ENCODE results near the gene MEX3A. TPM values are rescaled to one million over a fixed set of nuclear protein-coding genes. Genes with fewer than 3 reads are reported as not detected.

MEX3A gene
- total and polyA plus RNA-seq, 10 of the 15 experiments (the other 5 are each of a cell fraction or from before 2014, with no cell fraction given), result 0.11 to 5.1 (median 1.7) TPM

GRCh38 chr1:156126630-156127534 is 44.6 kb upstream of the MEX3A start (continued):
- TF ChIP-seq, protein P1, sequence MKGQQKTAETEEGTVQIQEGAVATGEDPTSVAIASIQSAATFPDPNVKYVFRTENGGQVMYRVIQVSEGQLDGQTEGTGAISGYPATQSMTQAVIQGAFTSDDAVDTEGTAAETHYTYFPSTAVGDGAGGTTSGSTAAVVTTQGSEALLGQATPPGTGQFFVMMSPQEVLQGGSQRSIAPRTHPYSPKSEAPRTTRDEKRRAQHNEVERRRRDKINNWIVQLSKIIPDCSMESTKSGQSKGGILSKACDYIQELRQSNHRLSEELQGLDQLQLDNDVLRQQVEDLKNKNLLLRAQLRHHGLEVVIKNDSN (IDR thresholded peaks at IDR 0.05; ENCODE audit: borderline replicate concordance, extremely low read length, insufficient read depth, low read depth, low read length), result no peak
- TF ChIP-seq RUNX3 (IDR thresholded peaks at IDR 0.05; ENCODE audit: low read length) (peak; percentile 99), RELA (IDR thresholded peaks at IDR 0.05; ENCODE audit: borderline replicate concordance, partially characterized antibody) (peak; percentile 78), RBBP5 (conservative IDR thresholded peaks at IDR 0.05) (no peak), FOS (IDR thresholded peaks at IDR 0.05; ENCODE audit: borderline replicate concordance, extremely low read depth, insufficient read length) (no peak), PML (IDR thresholded peaks at IDR 0.05; ENCODE audit: low read length) (no peak), YBX1 (IDR thresholded peaks at IDR 0.05) (no peak), IRF4 (IDR thresholded peaks at IDR 0.05; ENCODE audit: low read depth, low read length) (peak; percentile 78), NFYB (IDR thresholded peaks at IDR 0.05; ENCODE audit: insufficient read depth, low read depth, low read length) (no peak), POLR2A (IDR thresholded peaks at IDR 0.05; ENCODE audit: low read depth, low read length) (no peak), CHD1 (IDR thresholded peaks at IDR 0.05; ENCODE audit: low read depth, low read length) (no peak)
- TF ChIP-seq, protein P2, sequence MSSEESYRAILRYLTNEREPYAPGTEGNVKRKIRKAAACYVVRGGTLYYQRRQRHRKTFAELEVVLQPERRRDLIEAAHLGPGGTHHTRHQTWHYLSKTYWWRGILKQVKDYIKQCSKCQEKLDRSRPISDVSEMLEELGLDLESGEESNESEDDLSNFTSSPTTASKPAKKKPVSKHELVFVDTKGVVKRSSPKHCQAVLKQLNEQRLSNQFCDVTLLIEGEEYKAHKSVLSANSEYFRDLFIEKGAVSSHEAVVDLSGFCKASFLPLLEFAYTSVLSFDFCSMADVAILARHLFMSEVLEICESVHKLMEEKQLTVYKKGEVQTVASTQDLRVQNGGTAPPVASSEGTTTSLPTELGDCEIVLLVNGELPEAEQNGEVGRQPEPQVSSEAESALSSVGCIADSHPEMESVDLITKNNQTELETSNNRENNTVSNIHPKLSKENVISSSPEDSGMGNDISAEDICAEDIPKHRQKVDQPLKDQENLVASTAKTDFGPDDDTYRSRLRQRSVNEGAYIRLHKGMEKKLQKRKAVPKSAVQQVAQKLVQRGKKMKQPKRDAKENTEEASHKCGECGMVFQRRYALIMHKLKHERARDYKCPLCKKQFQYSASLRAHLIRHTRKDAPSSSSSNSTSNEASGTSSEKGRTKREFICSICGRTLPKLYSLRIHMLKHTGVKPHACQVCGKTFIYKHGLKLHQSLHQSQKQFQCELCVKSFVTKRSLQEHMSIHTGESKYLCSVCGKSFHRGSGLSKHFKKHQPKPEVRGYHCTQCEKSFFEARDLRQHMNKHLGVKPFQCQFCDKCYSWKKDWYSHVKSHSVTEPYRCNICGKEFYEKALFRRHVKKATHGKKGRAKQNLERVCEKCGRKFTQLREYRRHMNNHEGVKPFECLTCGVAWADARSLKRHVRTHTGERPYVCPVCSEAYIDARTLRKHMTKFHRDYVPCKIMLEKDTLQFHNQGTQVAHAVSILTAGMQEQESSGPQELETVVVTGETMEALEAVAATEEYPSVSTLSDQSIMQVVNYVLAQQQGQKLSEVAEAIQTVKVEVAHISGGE (CRISPR knock-in tag; IDR thresholded peaks at IDR 0.05), result no peak
- TF ChIP-seq, protein P3, sequence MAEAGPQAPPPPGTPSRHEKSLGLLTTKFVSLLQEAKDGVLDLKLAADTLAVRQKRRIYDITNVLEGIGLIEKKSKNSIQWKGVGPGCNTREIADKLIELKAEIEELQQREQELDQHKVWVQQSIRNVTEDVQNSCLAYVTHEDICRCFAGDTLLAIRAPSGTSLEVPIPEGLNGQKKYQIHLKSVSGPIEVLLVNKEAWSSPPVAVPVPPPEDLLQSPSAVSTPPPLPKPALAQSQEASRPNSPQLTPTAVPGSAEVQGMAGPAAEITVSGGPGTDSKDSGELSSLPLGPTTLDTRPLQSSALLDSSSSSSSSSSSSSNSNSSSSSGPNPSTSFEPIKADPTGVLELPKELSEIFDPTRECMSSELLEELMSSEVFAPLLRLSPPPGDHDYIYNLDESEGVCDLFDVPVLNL (IDR thresholded peaks at IDR 0.05; ENCODE audit: low read depth, low read length), result no peak

Measured in GM12878 (cell line).